GM23338 (cell line): ENCODE data around the gene TMEM273.

ENCODE experiments used
- CREB1 ChIP-seq: fragments of 250-450 bp; sonication (Bioruptor Pico); IDR thresholded peaks from 2 replicates; pipeline ENCODE4 v1.5.0; 2020; ENCODE audit warnings: low read depth, mild to moderate bottlenecking, moderate library complexity
- CTCF ChIP-seq, 2 experiments: fragments of 200-600 bp in 1 of 2; sonication (generic) in 1 of 2; conservative IDR thresholded peaks; 2 replicates each; pipeline versions ENCODE4 v1.5.1 to v1.6.1; 2016 to 2017; ENCODE audit warnings: antibody characterized with exemption in 2 of 2, low read depth in 2 of 2, mild to moderate bottlenecking in 2 of 2, moderate library complexity in 1 of 2
- EZH2 ChIP-seq: fragments of 200-600 bp; sonication (generic); IDR thresholded peaks from one replicate; pipeline ENCODE4 v1.8.0; 2017; ENCODE audit warnings: antibody characterized with exemption, mild to moderate bottlenecking, low read depth; ENCODE audit not compliant: unreplicated experiment
- EZH2phosphoT487 ChIP-seq: fragments of 200-600 bp; sonication (generic); IDR thresholded peaks from one replicate; pipeline ENCODE4 v1.8.1; 2018; ENCODE audit warnings: antibody characterized with exemption; ENCODE audit not compliant: unreplicated experiment
- POLR2AphosphoS5 ChIP-seq: IDR thresholded peaks from 2 replicates; pipeline ENCODE4 v1.6.1; 2016; ENCODE audit warnings: antibody characterized with exemption, low read depth
- ZNF331 ChIP-seq: fragments of 250-450 bp; sonication (Bioruptor Pico); IDR thresholded peaks from 2 replicates; pipeline ENCODE4 v1.5.0; 2020; ENCODE audit warnings: low read depth, mild to moderate bottlenecking, moderate library complexity
- TF ChIP-seq, protein P1 (sequence below): IDR thresholded peaks from one replicate; pipeline ENCODE4 v1.6.1; 2018; ENCODE audit warnings: antibody characterized with exemption; ENCODE audit not compliant: unreplicated experiment

GRCh38 chr10:49114718-49115014, 73.5 kb downstream of the TMEM273 start:
- TF ChIP-seq CTCF (conservative IDR thresholded peaks at IDR 0.05; ENCODE audit: low read depth in 2 of 2) = no peak
- no peak for TF ChIP-seq EZH2
- no peak for TF ChIP-seq EZH2phosphoT487
- no peak for TF ChIP-seq POLR2AphosphoS5
- TF ChIP-seq, protein P1, sequence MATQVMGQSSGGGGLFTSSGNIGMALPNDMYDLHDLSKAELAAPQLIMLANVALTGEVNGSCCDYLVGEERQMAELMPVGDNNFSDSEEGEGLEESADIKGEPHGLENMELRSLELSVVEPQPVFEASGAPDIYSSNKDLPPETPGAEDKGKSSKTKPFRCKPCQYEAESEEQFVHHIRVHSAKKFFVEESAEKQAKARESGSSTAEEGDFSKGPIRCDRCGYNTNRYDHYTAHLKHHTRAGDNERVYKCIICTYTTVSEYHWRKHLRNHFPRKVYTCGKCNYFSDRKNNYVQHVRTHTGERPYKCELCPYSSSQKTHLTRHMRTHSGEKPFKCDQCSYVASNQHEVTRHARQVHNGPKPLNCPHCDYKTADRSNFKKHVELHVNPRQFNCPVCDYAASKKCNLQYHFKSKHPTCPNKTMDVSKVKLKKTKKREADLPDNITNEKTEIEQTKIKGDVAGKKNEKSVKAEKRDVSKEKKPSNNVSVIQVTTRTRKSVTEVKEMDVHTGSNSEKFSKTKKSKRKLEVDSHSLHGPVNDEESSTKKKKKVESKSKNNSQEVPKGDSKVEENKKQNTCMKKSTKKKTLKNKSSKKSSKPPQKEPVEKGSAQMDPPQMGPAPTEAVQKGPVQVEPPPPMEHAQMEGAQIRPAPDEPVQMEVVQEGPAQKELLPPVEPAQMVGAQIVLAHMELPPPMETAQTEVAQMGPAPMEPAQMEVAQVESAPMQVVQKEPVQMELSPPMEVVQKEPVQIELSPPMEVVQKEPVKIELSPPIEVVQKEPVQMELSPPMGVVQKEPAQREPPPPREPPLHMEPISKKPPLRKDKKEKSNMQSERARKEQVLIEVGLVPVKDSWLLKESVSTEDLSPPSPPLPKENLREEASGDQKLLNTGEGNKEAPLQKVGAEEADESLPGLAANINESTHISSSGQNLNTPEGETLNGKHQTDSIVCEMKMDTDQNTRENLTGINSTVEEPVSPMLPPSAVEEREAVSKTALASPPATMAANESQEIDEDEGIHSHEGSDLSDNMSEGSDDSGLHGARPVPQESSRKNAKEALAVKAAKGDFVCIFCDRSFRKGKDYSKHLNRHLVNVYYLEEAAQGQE = no peak
- TF ChIP-seq CREB1 (CRISPR knock-in tag) = no peak
- no peak for TF ChIP-seq ZNF331 (CRISPR knock-in tag)
